ENCODE measurements around the gene CASP5. TPM values are rescaled to one million over a fixed set of nuclear protein-coding genes. Genes with fewer than 3 reads are reported as not detected.
"Not testable (repeated sequence)": the region's sequence is repeated elsewhere in the genome, so short reads cannot be mapped to it uniquely, and the experiment has no call there.

Gene CASP5
- total RNA-seq, 2 donors from 2014 or later, result not detected

- Mint-ChIP-seq H3K36me3 (ENCODE audit: insufficient read depth in 2 of 2) (peaks cover 13 to 17% of the 10 kb centered on the region in 2 donors), H3K9me3 (peaks cover 4 to 16% of the 10 kb centered on the region in 2 donors)
- H3K27me3 Mint-ChIP-seq (ENCODE audit: low read depth); H3K4me1 Mint-ChIP-seq (ENCODE audit: low read depth); DNase-seq; ATAC-seq (replicated peaks in 1 of 2); H3K27ac Mint-ChIP-seq; H3K4me3 Mint-ChIP-seq: not testable (repeated sequence)
These were observed 50.0 kb downstream of the CASP5 start for GRCh38 chr11:104972924-104973323.

- Mint-ChIP-seq H3K36me3 (ENCODE audit: insufficient read depth in 2 of 2) (peaks cover 19 to 20% of the 10 kb centered on the region in 2 donors), H3K27me3 (ENCODE audit: low read depth) (no peaks in the 10 kb centered on the region), H3K9me3 (peaks cover 4 to 16% of the 10 kb centered on the region in 2 donors), H3K27ac (no peak overlapping the region), H3K4me1 (ENCODE audit: low read depth) (peaks cover 25% of the 10 kb centered on the region), H3K4me3 (no peak overlapping the region)
- no peak for ATAC-seq (replicated peaks in 1 of 2)
- no peak for DNase-seq
These were observed 52.2 kb downstream of the CASP5 start for GRCh38 chr11:104970756-104971155.

GRCh38 chr11:104968856-104969776 is 53.9 kb downstream of the CASP5 start:
- peak in 1 of 2 donors; percentile 3 for ATAC-seq (replicated peaks in 1 of 2)
- Mint-ChIP-seq H3K27ac (peak overlapping the region; percentile 98), H3K27me3 (ENCODE audit: low read depth) (no peaks in the 10 kb centered on the region), H3K4me3 (peak overlapping the region; percentile 83 to 97), H3K36me3 (ENCODE audit: insufficient read depth in 2 of 2) (peaks cover 23 to 26% of the 10 kb centered on the region in 2 donors), H3K9me3 (peaks cover 4 to 14% of the 10 kb centered on the region in 2 donors), H3K4me1 (ENCODE audit: low read depth) (peaks cover 33% of the 10 kb centered on the region)
- no peak for DNase-seq

GRCh38 chr11:104968355-104968855 is 54.6 kb downstream of the CASP5 start, which contains the start of gene CASP4:
CASP4 (minus strand) TSS chr11:104968574; CDS start chr11:104968525, 49 bp downstream.
- Mint-ChIP-seq H3K4me1 (ENCODE audit: low read depth) (peaks cover 33% of the 10 kb centered on the region), H3K27me3 (ENCODE audit: low read depth) (no peaks in the 10 kb centered on the region), H3K4me3 (peak within 1 kb of the TSS; percentile 83 to 97), H3K9me3 (peaks cover 3 to 15% of the 10 kb centered on the region in 2 donors), H3K36me3 (ENCODE audit: insufficient read depth in 2 of 2) (peaks cover 22 to 24% of the 10 kb centered on the region in 2 donors), H3K27ac (peak within 1 kb of the TSS; percentile 98)
- ATAC-seq (replicated peaks in 1 of 2) (peak; percentile 51 to 72), DNase-seq (peak in 1 of 2 donors; percentile 6)

GRCh38 chr11:104967534-104968354 is 55.2 kb downstream of the CASP5 start:
- Mint-ChIP-seq H3K36me3 (ENCODE audit: insufficient read depth in 2 of 2) (peaks cover 22 to 23% of the 10 kb centered on the region in 2 donors), H3K4me1 (ENCODE audit: low read depth) (peaks cover 33% of the 10 kb centered on the region), H3K4me3 (peak overlapping the region; percentile 83 to 97), H3K9me3 (peaks cover 0 to 9% of the 10 kb centered on the region in 2 donors), H3K27me3 (ENCODE audit: low read depth) (no peaks in the 10 kb centered on the region), H3K27ac (peak overlapping the region; percentile 98)
- DNase-seq (no peak), ATAC-seq (replicated peaks in 1 of 2) (peak in 1 of 2 donors; percentile 71)

GRCh38 chr11:104965735-104966134 is 57.2 kb downstream of the CASP5 start:
- Mint-ChIP-seq H3K36me3 (ENCODE audit: insufficient read depth in 2 of 2) (peaks cover 24 to 27% of the 10 kb centered on the region in 2 donors), H3K27ac (no peak overlapping the region), H3K4me3 (peak overlapping the region; percentile 5 to 65), H3K27me3 (ENCODE audit: low read depth) (no peaks in the 10 kb centered on the region), H3K9me3 (peaks cover 0 to 4% of the 10 kb centered on the region in 2 donors), H3K4me1 (ENCODE audit: low read depth) (peaks cover 39% of the 10 kb centered on the region)
- ATAC-seq (replicated peaks in 1 of 2), result no peak
- DNase-seq, result no peak

- Mint-ChIP-seq H3K27ac (no peak overlapping the region), H3K4me3 (no peak overlapping the region), H3K27me3 (ENCODE audit: low read depth) (no peaks in the 10 kb centered on the region), H3K4me1 (ENCODE audit: low read depth) (peaks cover 46% of the 10 kb centered on the region), H3K36me3 (ENCODE audit: insufficient read depth in 2 of 2) (peaks cover 24 to 27% of the 10 kb centered on the region in 2 donors), H3K9me3 (peaks cover 0 to 4% of the 10 kb centered on the region in 2 donors)
- DNase-seq, result no peak
- no peak for ATAC-seq (replicated peaks in 1 of 2)
These were observed 58.7 kb downstream of the CASP5 start for GRCh38 chr11:104964247-104964646.

- Mint-ChIP-seq H3K9me3 (peaks cover 0 to 4% of the 10 kb centered on the region in 2 donors), H3K4me3 (no peak overlapping the region), H3K27ac (no peak overlapping the region), H3K27me3 (ENCODE audit: low read depth) (no peaks in the 10 kb centered on the region), H3K4me1 (ENCODE audit: low read depth) (peaks cover 43% of the 10 kb centered on the region), H3K36me3 (ENCODE audit: insufficient read depth in 2 of 2) (peaks cover 25 to 27% of the 10 kb centered on the region in 2 donors)
- ATAC-seq (replicated peaks in 1 of 2) (no peak), DNase-seq (no peak)
These were observed 60.1 kb downstream of the CASP5 start for GRCh38 chr11:104962852-104963251.

GRCh38 chr11:104957280-104957679 is 65.7 kb downstream of the CASP5 start:
- Mint-ChIP-seq H3K9me3 (no peaks in the 10 kb centered on the region), H3K4me1 (ENCODE audit: low read depth) (peaks cover 44% of the 10 kb centered on the region), H3K4me3 (no peak overlapping the region), H3K36me3 (ENCODE audit: insufficient read depth in 2 of 2) (peaks cover 7 to 14% of the 10 kb centered on the region in 2 donors), H3K27me3 (ENCODE audit: low read depth) (no peaks in the 10 kb centered on the region), H3K27ac (no peak overlapping the region)
- DNase-seq (no peak), ATAC-seq (replicated peaks in 1 of 2) (no peak)

GRCh38 chr11:104956528-104956927 is 66.4 kb downstream of the CASP5 start:
- H3K36me3 Mint-ChIP-seq (ENCODE audit: insufficient read depth in 2 of 2), result peaks cover 5 to 13% of the 10 kb centered on the region in 2 donors
- ATAC-seq (replicated peaks in 1 of 2), result peak in 1 of 2 donors; percentile 74
- H3K4me3 Mint-ChIP-seq, result peak overlapping the region in 1 of 2 donors; percentile 49
- H3K27me3 Mint-ChIP-seq (ENCODE audit: low read depth), result no peaks in the 10 kb centered on the region
- H3K9me3 Mint-ChIP-seq, result no peaks in the 10 kb centered on the region
- DNase-seq, result peak in 1 of 2 donors; percentile 10
- H3K27ac Mint-ChIP-seq, result peak overlapping the region; percentile 89
- H3K4me1 Mint-ChIP-seq (ENCODE audit: low read depth), result peaks cover 41% of the 10 kb centered on the region

GRCh38 chr11:104946907-104947306 is 76.1 kb downstream of the CASP5 start:
- H3K4me1 Mint-ChIP-seq (ENCODE audit: low read depth), result peaks cover 5% of the 10 kb centered on the region
- H3K27ac Mint-ChIP-seq, result peak overlapping the region; percentile 66
- no peak overlapping the region for H3K4me3 Mint-ChIP-seq
- no peaks in the 10 kb centered on the region for H3K9me3 Mint-ChIP-seq
- H3K27me3 Mint-ChIP-seq (ENCODE audit: low read depth), result no peaks in the 10 kb centered on the region
- H3K36me3 Mint-ChIP-seq (ENCODE audit: insufficient read depth in 2 of 2), result peaks cover 26 to 35% of the 10 kb centered on the region in 2 donors
- DNase-seq (peak; percentile 21 to 37), ATAC-seq (replicated peaks in 1 of 2) (peak; percentile 52 to 72)
